ENCODE results near the gene CISTR.

CISTR gene

DNA sequence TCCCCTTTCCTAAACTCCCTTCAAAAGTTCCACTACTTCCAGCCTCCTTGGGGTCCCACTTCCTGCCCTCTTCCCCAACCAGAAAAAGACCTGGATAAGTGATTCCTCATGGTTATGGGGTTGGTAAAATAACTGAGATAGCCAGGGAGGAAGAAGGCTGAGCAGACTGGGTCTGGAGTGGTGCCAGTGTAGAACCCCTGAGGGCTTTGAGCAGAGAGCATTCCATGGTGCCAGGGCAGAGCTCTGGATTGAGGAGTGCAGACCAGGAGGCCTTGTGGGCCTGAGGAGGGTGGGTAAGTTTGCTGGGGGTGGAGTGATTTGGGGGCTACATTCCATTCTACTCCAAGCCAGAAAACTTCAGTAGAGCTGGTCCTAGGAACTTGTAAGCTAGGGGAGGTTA is 9.5 kb upstream of the CISTR start:
- no peak for DNase-seq

GRCh38 chr12:53759261-53759660 is 7.5 kb upstream of the CISTR start:
- no peak for DNase-seq

DNA sequence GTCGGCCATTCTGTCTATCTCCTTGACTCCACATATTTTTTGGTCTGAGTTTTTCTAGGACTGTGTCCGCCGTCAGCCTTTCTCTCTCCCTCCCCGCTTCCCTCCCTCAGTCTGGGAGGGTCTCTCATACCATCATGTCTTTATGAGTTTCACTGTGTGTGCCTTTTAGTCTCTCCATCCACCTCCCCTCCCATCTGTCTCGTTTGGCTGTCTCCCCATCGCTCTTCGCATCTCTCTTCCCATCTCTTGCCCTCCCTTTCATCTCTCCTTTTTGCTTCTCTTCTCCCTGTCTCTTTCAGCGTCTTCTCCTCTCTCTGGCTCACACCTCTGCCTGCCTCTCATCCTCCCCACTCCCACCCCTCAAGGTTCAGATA is 6.9 kb upstream of the CISTR start:
- DNase-seq = no peak

- no peak for DNase-seq
These were observed 6.4 kb upstream of the CISTR start for GRCh38 chr12:53758081-53758729.

- no peak for DNase-seq
These were observed 5.5 kb upstream of the CISTR start for GRCh38 chr12:53757101-53757770.

DNA sequence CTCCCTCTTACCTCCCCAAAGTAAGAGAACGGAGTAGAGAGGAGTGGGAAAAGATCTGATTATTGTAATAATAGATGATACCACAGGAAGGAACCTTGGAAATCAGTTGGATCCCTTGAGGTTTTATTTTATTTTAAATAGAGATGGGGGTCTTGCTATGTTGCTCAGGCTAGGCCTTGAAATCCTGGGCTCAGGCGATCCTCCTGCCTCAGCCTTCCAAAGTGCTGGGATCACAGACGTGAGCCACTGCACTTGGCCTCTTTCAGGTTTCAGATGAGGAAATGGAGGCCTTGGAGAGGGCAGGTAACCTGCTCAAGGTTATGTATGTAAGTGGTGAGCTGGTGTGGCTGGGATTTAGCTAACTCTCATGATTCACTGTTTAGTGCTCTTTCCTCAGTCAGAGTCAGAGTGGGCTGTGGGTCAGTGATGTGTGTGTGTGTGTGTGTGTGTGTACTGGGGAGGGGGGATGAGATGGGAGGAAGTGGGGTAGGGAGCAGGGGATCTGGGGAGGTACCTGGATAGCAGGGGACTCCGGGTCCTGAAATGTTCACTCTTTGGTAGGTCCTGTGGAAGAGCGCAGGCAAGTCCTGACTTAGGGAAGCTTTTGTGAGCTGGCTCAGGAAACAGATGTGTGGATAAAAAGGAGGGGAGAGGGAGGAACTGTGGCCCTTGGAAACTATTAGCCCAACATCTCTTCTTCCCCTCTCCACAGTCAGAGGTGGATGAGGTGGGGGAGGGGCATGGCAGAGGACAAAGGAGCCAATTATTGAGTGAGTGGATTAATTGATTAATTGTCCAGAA is 4.7 kb upstream of the CISTR start:
- DNase-seq = no peak

DNA sequence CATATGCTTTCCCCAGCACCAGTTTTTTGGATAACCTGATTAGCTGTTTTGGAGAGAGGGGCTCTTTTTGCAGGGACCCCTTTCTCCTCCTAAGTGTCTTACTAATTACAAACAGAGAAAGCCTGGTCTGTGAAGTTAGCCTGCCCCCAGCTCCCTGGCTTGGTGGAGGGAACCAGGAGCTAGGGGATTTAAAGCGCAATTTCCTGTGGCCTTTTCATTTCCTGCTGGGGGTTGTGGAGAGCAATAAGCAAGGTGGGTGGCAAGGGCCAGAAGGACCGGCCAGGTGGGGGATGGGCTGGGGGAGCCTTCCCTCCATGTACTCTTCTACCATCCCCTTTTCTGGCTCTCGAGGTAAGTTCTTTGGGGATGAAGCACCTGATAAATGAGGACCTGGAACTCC is 4.1 kb upstream of the CISTR start:
- DNase-seq = no peak

- no peak for DNase-seq
These were observed 3.7 kb upstream of the CISTR start for GRCh38 chr12:53755451-53755891.

- no peak for DNase-seq
These were observed 3.0 kb upstream of the CISTR start for GRCh38 chr12:53754633-53755264.

GRCh38 chr12:53754188-53754585 is 2.4 kb upstream of the CISTR start:
- no peak for DNase-seq

GRCh38 chr12:53752621-53753020 is 842 bp upstream of the CISTR start:
- no peak for DNase-seq

GRCh38 chr12:53752192-53752601 is 418 bp upstream of the CISTR start:
- DNase-seq = no peak

DNA sequence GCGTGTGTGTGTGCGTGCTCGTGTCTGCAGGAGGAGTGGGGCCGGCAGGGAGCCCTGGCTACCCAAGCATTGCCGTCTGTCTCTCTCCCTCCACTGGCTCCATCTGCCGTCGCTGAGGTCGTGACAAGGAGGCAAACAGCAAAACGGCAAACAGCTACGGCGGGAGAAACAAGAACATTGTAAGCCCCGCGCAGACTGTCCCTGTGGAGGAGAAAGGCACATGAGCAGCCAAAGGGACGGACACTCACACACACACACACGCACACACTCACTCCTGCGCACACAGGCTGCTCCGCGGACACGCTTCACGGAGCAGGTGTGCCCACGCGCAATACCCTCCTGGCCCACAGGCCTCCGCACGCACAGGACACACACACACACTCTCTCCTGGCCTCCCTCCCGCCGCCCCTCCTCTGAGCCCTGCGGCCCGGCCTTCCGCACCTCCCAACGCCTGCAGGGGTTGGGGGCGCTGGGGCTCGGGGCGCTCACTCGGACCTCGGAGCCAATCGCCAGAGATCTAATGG is 905 bp downstream of the CISTR start:
- peak in 1 of 2 experiments; percentile 65 for DNase-seq

DNA sequence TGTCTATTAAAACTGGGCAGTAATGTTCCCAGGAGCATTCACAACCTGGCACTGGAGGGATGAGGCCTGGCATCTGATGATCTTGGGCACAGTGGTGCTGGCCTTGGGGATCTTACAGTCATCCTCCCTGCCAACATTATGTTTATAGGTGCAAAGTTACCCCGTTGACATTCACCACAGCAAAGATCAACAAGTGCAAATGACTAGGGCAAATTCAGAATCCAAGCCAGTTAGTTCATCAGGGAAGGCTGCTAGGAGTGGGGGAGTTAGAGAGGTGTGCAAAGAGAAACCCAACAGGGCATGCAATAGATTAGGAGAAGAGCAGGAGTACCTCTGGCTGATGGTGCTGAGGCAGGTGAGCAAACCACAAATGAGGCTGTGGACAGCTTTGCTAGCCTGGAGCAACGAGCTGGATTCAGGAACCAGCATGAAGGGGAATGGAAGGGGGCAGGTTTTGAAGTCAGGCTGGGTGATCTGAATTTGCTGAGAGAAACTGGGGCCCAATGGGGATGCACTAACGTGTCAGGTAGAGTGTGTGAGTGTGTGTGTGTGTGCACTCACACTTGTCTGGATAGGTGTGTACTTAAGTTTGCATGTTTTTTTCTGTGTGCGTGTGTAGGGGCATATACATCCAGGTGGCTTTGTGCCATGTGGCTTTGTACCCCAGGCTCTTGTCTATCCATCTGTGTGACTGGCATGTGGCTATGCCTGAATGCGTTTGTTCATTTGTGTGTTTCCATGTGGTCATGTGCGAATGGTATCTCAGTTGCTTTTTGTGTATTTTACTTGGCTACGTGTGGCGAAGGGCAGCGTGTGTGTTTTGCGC is 1.6 kb downstream of the CISTR start:
- no peak for DNase-seq

DNA sequence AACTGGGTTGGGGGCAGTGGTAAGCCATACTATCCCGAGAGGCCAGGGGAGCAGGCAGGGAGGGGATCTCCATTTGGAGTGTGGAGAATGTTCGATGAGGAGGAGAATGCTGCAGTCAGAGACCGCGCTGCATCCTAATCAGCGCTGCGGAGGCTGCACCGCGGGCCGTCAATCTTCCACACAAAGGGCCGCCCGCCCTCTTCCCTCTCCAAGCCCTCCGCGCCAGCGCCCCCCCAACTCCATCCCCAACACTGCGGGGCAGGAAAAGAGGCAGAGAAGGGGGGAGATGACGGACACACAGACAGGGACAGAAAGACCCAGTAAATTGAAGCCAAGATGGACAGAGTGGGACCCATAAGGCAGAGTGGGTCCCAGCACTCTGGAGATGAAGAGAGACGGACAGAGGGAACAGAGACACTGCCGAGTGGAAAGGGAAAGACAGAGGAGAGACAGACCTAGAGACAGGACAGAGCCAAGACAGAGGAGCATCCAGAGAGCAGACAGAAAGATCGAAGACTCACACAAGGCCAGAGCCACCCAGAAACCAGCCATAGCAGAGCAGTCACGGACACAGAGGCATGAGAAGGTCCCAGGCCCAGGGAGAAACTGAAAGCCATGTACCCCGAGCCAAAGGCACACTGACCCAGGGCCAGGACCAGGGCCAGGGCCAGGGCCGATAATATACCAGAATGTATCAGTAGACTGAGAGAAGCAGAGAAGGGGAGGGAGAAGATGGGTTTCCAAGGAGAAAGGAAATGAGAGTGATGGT is 3.5 kb downstream of the CISTR start:
- no peak for DNase-seq

DNA sequence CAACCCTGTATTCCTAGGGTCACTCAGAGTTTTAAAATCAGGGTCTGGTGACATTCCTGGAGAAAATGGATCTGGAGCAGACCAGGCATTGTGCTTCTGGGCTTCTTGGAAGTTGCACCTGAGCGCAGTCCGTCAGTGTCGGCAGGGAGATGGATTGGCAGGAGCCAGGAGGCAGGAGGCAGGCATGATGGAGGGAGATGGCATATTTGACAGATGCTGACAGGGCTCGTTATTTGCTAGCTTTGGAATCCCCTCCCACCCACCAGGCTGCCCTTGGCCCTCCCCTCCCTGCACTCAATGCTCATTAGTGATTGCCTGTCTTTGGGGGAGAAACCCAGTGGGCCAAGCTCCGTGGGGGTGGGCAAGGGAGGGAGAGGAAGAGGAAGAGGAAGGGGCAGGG is 4.7 kb downstream of the CISTR start:
- no peak for DNase-seq

GRCh38 chr12:53746592-53747092 is 5.1 kb downstream of the CISTR start:
- peak; percentile 22 to 86 for DNase-seq

- peak in 1 of 2 experiments; percentile 30 for DNase-seq
These were observed 7.0 kb downstream of the CISTR start for GRCh38 chr12:53744751-53745150.

GRCh38 chr12:53744130-53744441 is 7.7 kb downstream of the CISTR start:
- no peak for DNase-seq

GRCh38 chr12:53743266-53744129 is 8.3 kb downstream of the CISTR start:
- peak in 1 of 2 experiments; percentile 55 for DNase-seq

GRCh38 chr12:53740130-53740491 is 11.7 kb downstream of the CISTR start:
- no peak for DNase-seq
